AG04449 (cell line): ENCODE results near the gene ATXN2L.

Experiments
- CTCF ChIA-PET: fragments of 350-600 bp; formaldehyde crosslinking; extraction: SDS; loops from one replicate; lab custom pipeline; 2021; ENCODE audit warnings: antibody characterized with exemption; lab: Yijun Ruan, JAX
- POLR2A ChIA-PET: fragments of 400-600, 350-600 bp; formaldehyde crosslinking; extraction: SDS; loops from one replicate; lab custom pipeline; 2020; ENCODE audit warnings: antibody characterized with exemption, inconsistent platforms; lab: Yijun Ruan, JAX
- DNase-seq: peaks from one replicate; pipeline ENCODE4 v3.0.0-alpha.2; 2010; ENCODE audit warnings: low read depth, low spot score
- H3K4me3 ChIP-seq: 2 replicates; pipeline ENCODE4 v1.5.1; 2011; ENCODE audit warnings: low read depth, mild to moderate bottlenecking, control low read depth, low read length
- CTCF ChIP-seq: IDR thresholded peaks from one replicate; pipeline ENCODE4 v1.5.1; 2011; ENCODE audit warnings: mild to moderate bottlenecking, moderate library complexity, low read length, control low read depth, inconsistent platforms; ENCODE audit not compliant: insufficient read depth; ENCODE audit errors: missing control alignments

ATXN2L gene

GRCh38 chr16:28859326-28859725 is 36.5 kb downstream of the ATXN2L start:
- CTCF ChIA-PET, result interaction anchor here (5.2 kb wide), 1 partner anchor 12 kb away, joined by 29 read pairs; the partner anchor contains the start of gene TUFM
- DNase-seq, result no peak
- POLR2A ChIA-PET, result interaction anchor here (0.9 kb wide), 1 partner anchor 13 kb away, joined by 3 read pairs; the partner anchor contains the start of gene TUFM
- no peak for TF ChIP-seq CTCF
- H3K4me3 ChIP-seq, result no peak overlapping the region

GRCh38 chr16:28863929-28864793 is 41.4 kb downstream of the ATXN2L start:
- no peak for DNase-seq
- CTCF ChIA-PET, result interaction anchor here (1.2 to 3.1 kb wide), 7 partner anchors 10 to 110 kb away, joined by 4 to 15 read pairs (median 7); no protein-coding TSS in a partner anchor
- no peak for TF ChIP-seq CTCF
- POLR2A ChIA-PET, result interaction anchor here (1.0 to 2.9 kb wide), 6 partner anchors 11 to 42 kb away, joined by 3 to 17 read pairs (median 6); partner anchors contain the start of genes ATXN2L and TUFM
- H3K4me3 ChIP-seq, result peak overlapping the region; percentile 88

GRCh38 chr16:28865001-28865688 is 42.3 kb downstream of the ATXN2L start:
- peak overlapping the region; percentile 88 for H3K4me3 ChIP-seq
- DNase-seq, result no peak
- ChIA-PET CTCF (interaction anchor here (0.6 to 1.8 kb wide), 6 partner anchors 9 to 109 kb away, joined by 3 to 15 read pairs (median 4); no protein-coding TSS in a partner anchor), POLR2A (interaction anchor here (1.0 to 2.9 kb wide), 2 partner anchors 19 to 22 kb away, joined by 3 to 17 read pairs; partner anchors contain the start of gene TUFM)
- TF ChIP-seq CTCF, result no peak

- no peak overlapping the region for H3K4me3 ChIP-seq
- POLR2A ChIA-PET, result no interaction called here
- TF ChIP-seq CTCF, result no peak
- CTCF ChIA-PET, result interaction anchor here (1.4 to 1.8 kb wide), 2 partner anchors 8 to 79 kb away, joined by 7 to 15 read pairs; no protein-coding TSS in a partner anchor
- DNase-seq, result no peak
Observed at GRCh38 chr16:28865722-28866453, 43.1 kb downstream of the ATXN2L start.

- no peak for TF ChIP-seq CTCF
- DNase-seq, result no peak
- ChIA-PET POLR2A (no interaction called here), CTCF (no interaction called here)
- H3K4me3 ChIP-seq, result no peak overlapping the region
Observed at GRCh38 chr16:28866454-28866804, 43.6 kb downstream of the ATXN2L start.
